ENCODE measurements around the gene GALNT5.

GALNT5 gene

GRCh38 chr2:157315901-157316300, 58.4 kb downstream of the GALNT5 start:
- intact Hi-C loops (cut with DNase I): no loop called here
- no peak for DNase-seq

- DNase-seq: no peak
- intact Hi-C loops (cut with DNase I): no loop called here
Observed at GRCh38 chr2:157318884-157319283, 61.4 kb downstream of the GALNT5 start.

GRCh38 chr2:157319795-157320194, 62.3 kb downstream of the GALNT5 start:
- intact Hi-C loops (cut with DNase I): loop anchor here (10.0 kb wide), 1 partner anchor 275 kb away; no protein-coding TSS in a partner anchor

GRCh38 chr2:157320409-157320808, 62.9 kb downstream of the GALNT5 start:
- peak in 8 of 42 donors; percentile 22 to 72 (median 55) for DNase-seq
- intact Hi-C loops (cut with DNase I): loop anchor here (10.0 kb wide), 1 partner anchor 274 kb away; no protein-coding TSS in a partner anchor

More at GRCh38 chr2:157319795-157320194, 62.3 kb downstream of the GALNT5 start:
- DNase-seq: no peak

- no peak for DNase-seq
- intact Hi-C loops (cut with DNase I): loop anchor here (10.0 kb wide), 1 partner anchor 273 kb away; no protein-coding TSS in a partner anchor
Observed at GRCh38 chr2:157321466-157321865, 64.0 kb downstream of the GALNT5 start.

GRCh38 chr2:157322432-157322831, 64.9 kb downstream of the GALNT5 start:
- intact Hi-C loops (cut with DNase I): loop anchor here (10.0 kb wide), 1 partner anchor 272 kb away; no protein-coding TSS in a partner anchor
- DNase-seq: no peak

GRCh38 chr2:157324331-157324843, 66.9 kb downstream of the GALNT5 start:
- no peak for DNase-seq
- intact Hi-C loops (cut with DNase I): loop anchor here (10.0 kb wide), 1 partner anchor 270 kb away; no protein-coding TSS in a partner anchor

GRCh38 chr2:157325786-157326185, 68.3 kb downstream of the GALNT5 start, which contains the start of gene ERMN:
ERMN (minus strand) TSS chr2:157325824; CDS start chr2:157325642, 182 bp downstream.
- peak in 39 of 42 donors; percentile 28 to 89 (median 70) for DNase-seq
- intact Hi-C loops (cut with DNase I): loop anchor here (10.0 kb wide), 1 partner anchor 269 kb away; no protein-coding TSS in a partner anchor

GRCh38 chr2:157326698-157327097, 69.2 kb downstream of the GALNT5 start:
- intact Hi-C loops (cut with DNase I): loop anchor here (10.0 kb wide), 1 partner anchor 268 kb away; no protein-coding TSS in a partner anchor
- peak in 4 of 42 donors; percentile 23 to 78 (median 30) for DNase-seq

- DNase-seq: no peak
- intact Hi-C loops (cut with DNase I): loop anchor here (10.0 kb wide), 1 partner anchor 268 kb away; no protein-coding TSS in a partner anchor
Observed at GRCh38 chr2:157327200-157327599, 69.7 kb downstream of the GALNT5 start.

- DNase-seq: peak; percentile 67 to 97 (median 92)
- intact Hi-C loops (cut with DNase I): loop anchor here (10.0 kb wide), 1 partner anchor 267 kb away; no protein-coding TSS in a partner anchor
Observed at GRCh38 chr2:157327621-157328500, 70.4 kb downstream of the GALNT5 start.

GRCh38 chr2:157329524-157329923, 72.0 kb downstream of the GALNT5 start:
- intact Hi-C loops (cut with DNase I): loop anchor here (10.0 kb wide), 1 partner anchor 265 kb away; no protein-coding TSS in a partner anchor
- no peak for DNase-seq

- intact Hi-C loops (cut with DNase I): no loop called here
- no peak for DNase-seq
Observed at GRCh38 chr2:157333304-157334047, 76.0 kb downstream of the GALNT5 start.

GRCh38 chr2:157334335-157334734, 76.8 kb downstream of the GALNT5 start:
- no peak for DNase-seq
- intact Hi-C loops (cut with DNase I): no loop called here

GRCh38 chr2:157334797-157335196, 77.3 kb downstream of the GALNT5 start:
- DNase-seq: peak in 10 of 42 donors; percentile 18 to 64 (median 38)
- intact Hi-C loops (cut with DNase I): no loop called here

GRCh38 chr2:157336137-157337010, 78.9 kb downstream of the GALNT5 start:
- intact Hi-C loops (cut with DNase I): no loop called here
- peak in 30 of 42 donors; percentile 21 to 89 (median 58) for DNase-seq

GRCh38 chr2:157337978-157338377, 80.5 kb downstream of the GALNT5 start:
- DNase-seq: no peak
- intact Hi-C loops (cut with DNase I): no loop called here

Measured in head of caudate nucleus (tissue), 42 donors.